SH-SY5Y (cell line): ENCODE results near the gene TRABD2A.

Experiments used
- GATA2 ChIP-seq: IDR thresholded peaks from 2 replicates; pipeline ENCODE4 v1.6.1; 2011; ENCODE audit warnings: mild to moderate bottlenecking, low read depth, low read length
- GATA3 ChIP-seq: IDR thresholded peaks from 2 replicates; pipeline ENCODE4 v1.6.1; 2011; ENCODE audit warnings: low read depth, mild to moderate bottlenecking, low read length, moderate library complexity

TRABD2A gene

DNA sequence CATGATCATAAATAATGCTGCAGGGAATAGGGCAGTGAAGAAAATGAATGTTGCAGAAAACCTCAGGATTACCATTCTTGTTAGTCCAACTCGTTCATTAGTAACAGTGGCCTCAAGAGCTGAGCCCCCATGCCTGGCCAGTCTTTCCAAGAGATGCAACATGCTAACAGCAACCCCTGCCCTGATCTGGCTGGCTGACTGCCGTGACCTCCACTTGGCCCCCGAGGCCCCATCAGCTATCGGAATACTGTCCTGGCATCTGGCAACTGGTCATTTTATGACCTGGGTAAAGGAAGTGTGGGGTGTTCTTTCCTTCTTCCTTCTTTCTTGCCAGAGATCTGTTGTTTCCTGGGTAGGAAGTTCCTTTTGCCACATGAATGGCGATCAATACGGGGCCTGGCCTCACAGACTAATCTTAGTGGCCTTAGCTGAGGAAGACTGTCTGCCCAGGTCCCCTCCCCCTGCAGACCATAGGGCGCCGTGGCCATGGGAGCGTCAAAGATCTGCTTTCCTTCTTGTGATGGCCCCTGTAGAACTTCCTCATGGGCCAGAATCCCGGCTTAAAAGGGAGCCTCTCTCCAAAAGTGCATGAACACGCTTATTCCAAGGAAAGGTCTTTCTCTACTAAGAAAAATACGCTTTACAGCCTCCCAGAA is 10.6 kb upstream of the TRABD2A start:
- no peak for TF ChIP-seq GATA2
- TF ChIP-seq GATA3: no peak

DNA sequence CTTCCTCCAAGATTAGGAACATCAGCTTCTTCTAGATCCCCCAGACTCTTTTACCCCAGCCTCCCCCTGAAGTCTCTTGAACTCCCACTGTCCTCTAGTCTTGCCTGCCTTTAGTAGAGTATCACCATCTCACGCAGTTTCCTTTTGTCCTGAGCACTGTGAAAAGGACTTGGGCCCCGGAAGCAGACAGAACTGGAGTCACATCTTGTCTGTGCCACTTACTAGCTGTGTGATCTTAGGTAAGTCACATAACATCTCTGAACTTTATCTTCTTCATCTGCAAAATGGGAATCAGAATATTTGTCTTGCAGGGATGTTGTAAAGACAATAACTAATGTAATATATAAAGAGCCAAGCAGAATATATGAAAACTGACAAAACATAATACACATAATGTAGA is 8.4 kb upstream of the TRABD2A start:
- no peak for TF ChIP-seq GATA2
- TF ChIP-seq GATA3: no peak

DNA sequence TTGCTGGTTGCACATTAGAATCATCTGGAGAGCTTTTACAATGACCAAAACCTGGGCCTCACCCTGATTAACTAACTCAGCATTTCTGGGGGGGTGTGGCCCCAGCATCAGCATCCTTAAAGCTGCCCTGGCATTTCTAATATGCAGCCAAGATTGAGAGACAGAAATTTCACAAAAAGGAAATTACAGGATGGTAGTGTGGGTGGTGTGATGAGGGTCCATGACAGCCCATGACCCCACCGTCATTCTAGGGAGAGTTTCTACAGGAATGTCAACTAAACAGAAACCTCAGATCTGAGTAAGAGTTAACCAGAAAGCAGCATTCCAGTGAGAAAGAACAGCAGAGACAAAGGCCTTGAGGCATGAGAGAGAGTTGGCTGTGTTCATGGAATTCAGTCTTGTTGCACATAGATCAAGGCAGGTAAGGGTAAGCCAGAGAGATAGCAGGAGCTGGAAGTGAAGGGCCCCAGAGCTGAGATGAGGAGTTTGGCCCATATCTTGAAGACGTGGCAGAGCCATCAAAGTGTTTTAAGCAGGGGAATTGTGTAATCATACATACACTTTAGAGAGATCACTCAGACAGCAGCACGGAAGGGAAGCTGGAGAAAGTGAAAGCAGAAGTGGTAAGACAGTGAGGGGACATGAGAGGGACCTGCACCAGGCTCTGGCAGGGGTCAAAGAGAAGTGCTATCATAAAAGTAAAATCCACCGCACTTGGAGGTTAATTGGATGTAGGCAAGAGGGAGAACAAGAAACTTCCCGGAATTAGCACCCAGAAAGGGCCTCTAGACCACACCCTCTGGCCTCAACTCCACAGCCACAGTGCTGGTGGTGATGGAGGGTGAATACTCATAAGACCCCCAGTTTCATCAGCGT is 7.8 kb upstream of the TRABD2A start:
- TF ChIP-seq GATA3: no peak
- TF ChIP-seq GATA2: no peak

- TF ChIP-seq GATA3: no peak
- no peak for TF ChIP-seq GATA2
Observed at GRCh38 chr2:84886791-84887190, 5.9 kb upstream of the TRABD2A start.

DNA sequence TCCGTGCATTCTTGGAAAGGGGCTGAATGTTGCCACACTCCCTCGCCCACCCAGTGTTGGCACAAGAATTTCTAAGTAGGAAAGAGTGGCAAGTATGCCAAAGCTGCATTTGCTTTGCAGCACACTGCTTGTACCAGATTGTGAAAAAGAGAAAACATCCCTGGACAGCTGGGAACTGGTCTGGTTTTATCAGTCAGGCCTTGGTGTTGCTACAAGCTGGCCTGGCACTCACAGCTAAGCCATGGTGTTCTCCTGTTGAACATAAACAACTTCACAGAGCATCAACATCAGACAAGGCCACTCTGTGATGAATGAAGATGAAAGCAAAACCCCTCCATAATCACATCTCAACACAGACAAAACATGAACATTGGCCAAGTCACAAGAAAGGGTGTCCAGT is 4.2 kb upstream of the TRABD2A start:
- TF ChIP-seq GATA3: no peak

DNA sequence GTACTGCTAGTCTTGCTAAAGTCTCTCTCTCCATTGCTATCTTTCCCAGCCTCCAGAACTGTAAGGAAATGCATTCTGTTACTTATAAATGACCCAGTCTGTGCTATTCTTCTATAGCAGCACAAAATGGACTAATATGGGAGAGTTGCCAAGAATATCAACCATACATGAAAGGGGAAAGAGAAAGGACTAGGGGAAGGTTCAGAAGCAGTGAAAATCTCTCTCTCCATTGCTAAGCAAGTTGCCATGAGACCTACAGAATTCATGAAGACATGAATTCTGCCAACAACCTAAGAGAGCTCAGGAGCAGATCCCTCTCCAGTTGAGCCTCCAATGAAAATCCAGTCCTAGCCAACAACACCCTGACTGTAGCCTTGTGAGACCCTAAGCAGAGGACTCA is 3.6 kb upstream of the TRABD2A start:
- no peak for TF ChIP-seq GATA2
- no peak for TF ChIP-seq GATA3

DNA sequence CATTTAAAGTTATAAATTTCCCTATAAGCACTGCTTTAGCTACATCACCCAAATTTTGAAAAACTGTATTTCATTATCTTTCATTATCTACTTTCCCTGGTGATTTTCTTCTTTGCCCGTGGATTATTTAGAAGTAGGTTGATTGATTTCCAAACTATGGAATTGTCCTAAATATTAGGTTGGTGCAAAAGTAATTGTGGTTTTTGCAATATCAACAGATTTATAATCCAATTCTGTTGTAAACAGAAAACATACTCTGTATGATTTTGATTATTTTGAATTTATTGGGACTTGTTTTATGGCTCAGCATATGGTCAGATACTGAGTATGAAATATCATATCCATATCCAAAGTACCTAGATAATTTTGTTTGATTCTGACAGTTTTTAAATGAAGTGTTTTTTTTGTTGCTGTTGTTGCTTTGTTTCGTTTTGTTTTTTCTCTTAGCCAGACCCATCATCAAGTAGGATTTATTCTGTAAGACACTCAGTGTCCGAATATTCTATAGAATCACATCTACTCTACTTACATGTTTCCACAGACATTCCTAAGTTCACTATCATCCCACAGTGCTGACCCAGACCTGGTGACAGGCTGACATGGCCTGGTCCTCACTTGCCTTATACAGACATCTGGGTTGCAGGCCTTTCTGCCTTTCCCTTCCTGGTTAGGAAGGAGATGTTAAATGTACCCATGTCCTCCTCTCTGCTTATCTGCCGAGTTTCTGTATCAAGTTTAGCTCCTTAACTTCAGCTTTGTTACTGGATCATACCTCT is 2.1 kb upstream of the TRABD2A start:
- no peak for TF ChIP-seq GATA2
- TF ChIP-seq GATA3: no peak

GRCh38 chr2:84882414-84882738 is 1.5 kb upstream of the TRABD2A start:
- TF ChIP-seq GATA2 (no peak), GATA3 (no peak)

- no peak for TF ChIP-seq GATA3
- TF ChIP-seq GATA2: no peak
Observed at GRCh38 chr2:84881581-84882413, 913 bp upstream of the TRABD2A start.

- TF ChIP-seq GATA3: no peak
- TF ChIP-seq GATA2: no peak
Observed at GRCh38 chr2:84880395-84880644, 564 bp downstream of the TRABD2A start.

- no peak for TF ChIP-seq GATA3
- TF ChIP-seq GATA2: no peak
Observed at GRCh38 chr2:84879584-84880394, 1.1 kb downstream of the TRABD2A start.

DNA sequence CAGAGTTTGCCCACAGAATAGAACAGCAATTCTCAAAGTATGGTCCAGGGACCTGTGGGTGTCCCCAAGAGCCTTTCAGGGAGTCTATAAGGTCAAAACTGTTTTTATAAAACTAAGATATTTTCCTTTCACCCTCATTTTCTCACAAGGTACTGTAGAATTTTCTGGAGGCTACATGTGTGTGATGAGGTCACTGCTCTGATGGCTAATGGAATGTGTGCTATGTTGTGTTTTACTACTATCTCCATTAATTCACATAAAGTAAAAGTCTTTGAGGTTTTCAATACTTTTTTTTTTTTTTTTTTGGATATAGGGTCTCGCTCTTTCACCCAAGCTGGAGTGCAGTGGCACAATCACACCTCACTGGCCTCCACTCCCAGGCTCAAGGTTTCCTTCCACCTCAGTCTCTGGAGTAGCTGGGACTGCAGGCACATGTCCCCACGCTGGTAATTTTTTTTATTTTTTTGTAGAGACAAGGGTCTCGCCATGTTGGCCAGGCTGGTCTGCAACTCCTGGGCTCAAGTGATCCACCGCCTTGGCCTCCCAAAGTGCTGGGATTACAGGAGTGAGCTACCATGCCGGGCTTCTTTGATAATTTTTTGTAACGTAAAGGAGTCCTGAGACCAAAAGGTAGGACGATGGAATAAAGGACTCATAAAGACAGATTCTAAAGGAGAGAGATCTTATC is 1.8 kb downstream of the TRABD2A start:
- TF ChIP-seq GATA3: no peak
- TF ChIP-seq GATA2: no peak

DNA sequence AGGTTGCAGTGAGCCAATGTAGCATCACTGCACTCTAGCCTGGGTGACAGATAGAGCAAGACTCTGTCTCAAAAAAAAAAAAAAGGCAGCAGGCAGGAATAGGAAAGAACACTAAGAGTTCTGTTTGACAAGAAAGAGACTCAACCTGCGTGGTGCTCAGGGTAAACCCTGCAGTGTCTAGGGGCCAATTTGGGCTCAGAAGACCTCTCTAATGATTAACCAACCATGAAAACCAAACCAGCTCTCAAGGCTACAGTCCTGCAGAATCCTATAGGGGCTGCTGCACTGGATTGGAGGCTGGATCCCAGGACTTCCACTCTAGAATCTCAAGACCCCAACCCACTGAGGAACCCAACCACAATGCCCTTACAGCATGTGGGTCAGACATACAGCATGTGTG is 2.4 kb downstream of the TRABD2A start:
- TF ChIP-seq GATA2: no peak
- TF ChIP-seq GATA3: no peak
